Kidney (tissue), 14 donors: Measurements from ENCODE around the gene PEAK3. TPM values are rescaled to one million over a fixed set of nuclear protein-coding genes. Genes with fewer than 3 reads are reported as not detected.

Experiments used
- DNase-seq, 5 donors: peaks; one replicate each; pipeline ENCODE4 v3.0.0-alpha.2; 2013 to 2020
- FAIRE-seq: peaks from 2 replicates; lab custom pipeline; 2012; peaks lifted over from hg19 to GRCh38; lab: Jason Lieb, UNC
- H3K27ac ChIP-seq, 2 donors: one replicate each; pipeline ENCODE4 v1.7.0; 2013; ENCODE audit warnings: low read depth in 2 of 2, low read length in 2 of 2, inconsistent platforms in 1 of 2
- H3K27me3 ChIP-seq: one replicate; pipeline ENCODE4 v1.7.1; 2013; ENCODE audit warnings: low read length, inconsistent platforms; ENCODE audit not compliant: control insufficient read depth, insufficient read depth
- H3K36me3 ChIP-seq, 3 donors: one replicate each; pipeline versions ENCODE4 v1.7.0 to v1.7.1; 2013; ENCODE audit warnings: low read length in 3 of 3, control low read depth in 1 of 3, inconsistent platforms in 1 of 3; ENCODE audit not compliant: insufficient read depth in 3 of 3, control insufficient read depth in 2 of 3
- H3K4me1 ChIP-seq, 3 donors: one replicate each; pipeline versions ENCODE4 v1.7.0 to v1.7.1; 2013; ENCODE audit warnings: low read length in 3 of 3, inconsistent platforms in 1 of 3, low read depth in 1 of 3; ENCODE audit not compliant: control insufficient read depth in 2 of 3, insufficient read depth in 2 of 3
- H3K4me3 ChIP-seq, 3 donors: one replicate each; pipeline versions ENCODE4 v1.7.0 to v1.8.1; 2013; ENCODE audit warnings: low read length in 3 of 3, control low read depth in 1 of 3, inconsistent platforms in 1 of 3
- H3K9ac ChIP-seq, 3 donors: one replicate each; pipeline versions ENCODE4 v1.7.0 to v1.7.1; 2013; ENCODE audit warnings: low read length in 3 of 3, control low read depth in 1 of 3, inconsistent platforms in 1 of 3
- H3K9me3 ChIP-seq, 3 donors: one replicate each; pipeline versions ENCODE4 v1.7.0 to v1.7.1; 2013; ENCODE audit warnings: low read length in 3 of 3, control low read depth in 1 of 3, inconsistent platforms in 1 of 3; ENCODE audit not compliant: control insufficient read depth in 2 of 3, insufficient read depth in 1 of 3
- CTCF ChIP-seq: IDR thresholded peaks from 3 replicates; pipeline ENCODE4 v1.5.1; 2012; ENCODE audit warnings: mild to moderate bottlenecking, moderate library complexity, borderline replicate concordance; ENCODE audit not compliant: insufficient read depth; ENCODE audit errors: extremely low read depth
- intact Hi-C: fragments of 100-400 bp; cut with DNase I; formaldehyde crosslinking; loops from one replicate; pipeline ENCODE4 v1.11.1; 2022
- polyA plus RNA-seq: library from polyadenylated mRNA; stranded (reverse); fragments of 350-450 nt; fragmentation: Illumina TruSeq; extraction: RNeasy Lipid Tissue Mini Kit (QIAGEN cat#74804); gene quantifications from one replicate; pipeline ENCODE4 v1.2.3, GENCODE V29; 2014; ENCODE audit warnings: low read depth, low replicate concordance; ENCODE audit not compliant: insufficient read depth
- total RNA-seq: library from RNA; stranded (reverse); fragmentation: NEBNext Ultra II Directional; extraction: Animal tissue kit (Norgen Biotek cat#: 25700); gene quantifications from one replicate; pipeline ENCODE4 v1.2.1, GENCODE V29; 2021
- donor health status: control.
- donor health status: control.
- donor health status: control.
- donor health status: control.
- donor health status: control.
- donor health status: DM: yes; HTN: yes; CAD: no.
- donor health status: Normal renal cell carcinoma (clear cell type).

PEAK3 gene
- total and polyA plus RNA-seq, 2 donors from 2014 or later: 2.1 TPM; not detected in 1

DNA sequence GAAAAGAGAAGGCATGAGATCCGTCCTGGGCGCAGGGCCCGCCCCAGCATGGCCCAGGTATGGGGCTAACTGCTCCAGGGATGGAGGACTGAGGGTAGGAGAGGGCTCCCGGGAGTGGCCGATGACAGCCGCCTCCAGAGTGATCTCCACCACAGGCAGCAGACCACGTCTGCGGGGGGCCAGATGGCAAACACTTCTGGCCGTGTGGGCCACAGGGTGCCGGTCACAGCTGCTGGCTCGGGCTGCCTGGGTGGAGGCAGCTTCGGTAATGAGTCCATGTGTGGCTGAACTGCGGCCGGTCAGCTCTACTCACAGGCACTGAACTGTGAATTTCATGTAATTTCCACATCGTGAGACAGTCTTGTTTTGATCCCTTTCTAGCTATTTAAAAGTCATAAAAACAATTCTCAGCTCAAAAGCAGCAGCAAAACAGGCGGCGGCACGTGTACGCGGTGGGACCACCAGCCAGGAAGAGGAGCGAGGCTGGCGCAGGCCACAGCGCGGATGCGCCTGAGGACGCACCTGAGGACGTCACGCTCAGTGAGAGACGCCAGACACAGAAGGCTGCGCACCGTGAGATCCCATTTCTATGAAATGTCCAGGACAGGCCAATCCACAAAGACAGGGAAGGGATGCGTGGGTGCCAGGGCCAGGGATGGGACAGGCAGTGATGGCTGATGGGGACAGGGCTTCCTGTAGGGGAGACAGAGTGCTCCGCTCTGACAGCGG lies 42.4 kb upstream of the PEAK3 start:
- Histone ChIP-seq H3K9ac (no peak overlapping the region), H3K9me3 (no peaks in the 10 kb centered on the region), H3K36me3 (no peaks in the 10 kb centered on the region), H3K27ac (no peak overlapping the region), H3K4me1 (peaks cover 0 to 12% (median 1%) of the 10 kb centered on the region in 3 donors), H3K4me3 (no peak overlapping the region), H3K27me3 (no peaks in the 10 kb centered on the region)
- no peak for TF ChIP-seq CTCF
- DNase-seq: peak in 1 of 5 donors; percentile 45
- no peak for FAIRE-seq
- intact Hi-C loops: no loop called here

GRCh38 chr19:2323707-2324106 lies 41.7 kb upstream of the PEAK3 start:
- no peak for TF ChIP-seq CTCF
- Histone ChIP-seq H3K36me3 (no peaks in the 10 kb centered on the region), H3K4me3 (no peak overlapping the region), H3K4me1 (peaks cover 0 to 8% (median 0%) of the 10 kb centered on the region in 3 donors), H3K9me3 (no peaks in the 10 kb centered on the region), H3K27ac (no peak overlapping the region), H3K9ac (no peak overlapping the region), H3K27me3 (no peaks in the 10 kb centered on the region)
- DNase-seq (no peak), FAIRE-seq (no peak)
- intact Hi-C loops: no loop called here

GRCh38 chr19:2321565-2322283 lies 39.7 kb upstream of the PEAK3 start:
- TF ChIP-seq CTCF: no peak
- intact Hi-C loops: no loop called here
- FAIRE-seq: no peak
- no peaks in the 10 kb centered on the region for H3K27me3 ChIP-seq
- H3K9ac ChIP-seq: no peak overlapping the region
- no peaks in the 10 kb centered on the region for H3K9me3 ChIP-seq
- H3K27ac ChIP-seq: no peak overlapping the region
- no peak overlapping the region for H3K4me3 ChIP-seq
- H3K36me3 ChIP-seq: no peaks in the 10 kb centered on the region
- H3K4me1 ChIP-seq: peaks cover 0 to 3% (median 0%) of the 10 kb centered on the region in 3 donors
- peak in 1 of 5 donors; percentile 73 for DNase-seq
